Neural progenitor cell (in vitro differentiated cells): ENCODE measurements around the gene AQP6. TPM values are rescaled to one million over a fixed set of nuclear protein-coding genes. Genes with fewer than 3 reads are reported as not detected.

ENCODE experiments used
- DNase-seq: peaks from one replicate; pipeline ENCODE4 v3.0.0-alpha.2; 2016; ENCODE audit warnings: low spot score
- H2AFZ ChIP-seq: fragments of 200-600 bp; sonication (generic); replicated peaks from 2 replicates; pipeline ENCODE4 v1.6.1; 2016; ENCODE audit warnings: antibody characterized with exemption
- H3F3A ChIP-seq: fragments of 200-600 bp; sonication (generic); 2 replicates; pipeline ENCODE4 v1.6.1; 2016; ENCODE audit warnings: antibody characterized with exemption, low read depth
- H3K27ac ChIP-seq: fragments of 200-600 bp; sonication (generic); 2 replicates; pipeline ENCODE4 v1.5.1; 2016; ENCODE audit warnings: mild to moderate bottlenecking
- H3K27me3 ChIP-seq: fragments of 200-600 bp; sonication (generic); 2 replicates; pipeline ENCODE4 v1.6.1; 2016; ENCODE audit warnings: mild to moderate bottlenecking, moderate library complexity
- H3K36me3 ChIP-seq: fragments of 200-600 bp; sonication (generic); 2 replicates; pipeline ENCODE4 v1.5.1; 2016
- H3K4me1 ChIP-seq: fragments of 200-600 bp; sonication (generic); 2 replicates; pipeline ENCODE4 v1.6.1; 2016; ENCODE audit warnings: mixed run types
- H3K4me2 ChIP-seq: fragments of 200-600 bp; sonication (generic); 2 replicates; pipeline ENCODE4 v1.6.1; 2016
- H3K4me3 ChIP-seq: fragments of 200-600 bp; sonication (generic); 2 replicates; pipeline ENCODE4 v1.5.1; 2016
- H3K79me2 ChIP-seq: fragments of 200-600 bp; sonication (generic); 2 replicates; pipeline ENCODE4 v1.6.1; 2016; ENCODE audit warnings: low read depth
- H3K9ac ChIP-seq: fragments of 200-600 bp; sonication (generic); 2 replicates; pipeline ENCODE4 v1.6.1; 2016
- H3K9me3 ChIP-seq: fragments of 200-600 bp; sonication (generic); 2 replicates; pipeline ENCODE4 v1.5.1; 2016; ENCODE audit warnings: low read depth
- H4K20me1 ChIP-seq: fragments of 200-600 bp; sonication (generic); 2 replicates; pipeline ENCODE4 v1.6.1; 2016; ENCODE audit warnings: low read depth
- H3K27ac Mint-ChIP-seq: 3 replicates; pipeline ENCODE4 v1.8.0; 2021; ENCODE audit warnings: mixed read lengths
- H3K27me3 Mint-ChIP-seq: 2 replicates; pipeline ENCODE4 v1.8.0; 2022; ENCODE audit warnings: low read depth, mild to moderate bottlenecking, inconsistent platforms, moderate library complexity, mixed read lengths; ENCODE audit not compliant: insufficient read depth
- H3K36me3 Mint-ChIP-seq: 3 replicates; pipeline ENCODE4 v1.8.0; 2021; ENCODE audit warnings: mixed read lengths
- H3K4me1 Mint-ChIP-seq: 3 replicates; pipeline ENCODE4 v1.8.0; 2021; ENCODE audit warnings: mixed read lengths
- H3K4me3 Mint-ChIP-seq: 3 replicates; pipeline ENCODE4 v1.8.0; 2021; ENCODE audit warnings: mild to moderate bottlenecking, moderate library complexity, mixed read lengths
- H3K9me3 Mint-ChIP-seq: 3 replicates; pipeline ENCODE4 v1.8.0; 2020; ENCODE audit warnings: mixed read lengths
- CTCF ChIP-seq: fragments of 200-600 bp; sonication (generic); IDR thresholded peaks from 2 replicates; pipeline ENCODE4 v1.5.1; 2017; ENCODE audit warnings: antibody characterized with exemption, mild to moderate bottlenecking
- EZH2 ChIP-seq: fragments of 200-600 bp; sonication (generic); IDR thresholded peaks from 2 replicates; pipeline ENCODE4 v1.6.1; 2017; ENCODE audit warnings: antibody characterized with exemption, mild to moderate bottlenecking, moderate library complexity
- EZH2phosphoT487 ChIP-seq: fragments of 200-600 bp; sonication (generic); IDR thresholded peaks from 2 replicates; pipeline ENCODE4 v1.6.1; 2017; ENCODE audit warnings: antibody characterized with exemption
- total RNA-seq: library from RNA; depleted of rRNA; stranded (reverse); fragments of >200 nt; gene quantifications from 2 replicates; pipeline ENCODE4 v1.2.3, GENCODE V29; 2015; ENCODE audit warnings: low replicate concordance

AQP6 gene
- total RNA-seq, 1 donor from 2014 or later: not detected

GRCh38 chr12:49941556-49942511 lies 30.9 kb upstream of the AQP6 start:
- H3K9me3 ChIP-seq: no peaks in the 10 kb centered on the region
- no peaks in the 10 kb centered on the region for H3K79me2 ChIP-seq
- Mint-ChIP-seq H3K27ac (peak overlapping the region; percentile 19), H3K4me1 (peaks cover 32% of the 10 kb centered on the region), H3K27me3 (peaks cover 10% of the 10 kb centered on the region), H3K4me3 (no peak overlapping the region), H3K36me3 (no peaks in the 10 kb centered on the region), H3K9me3 (no peaks in the 10 kb centered on the region)
- no peaks in the 10 kb centered on the region for H4K20me1 ChIP-seq
- H2AFZ ChIP-seq: no peak overlapping the region
- peaks cover 9% of the 10 kb centered on the region for H3K4me1 ChIP-seq
- H3K27ac ChIP-seq: no peak overlapping the region
- no peak overlapping the region for H3K9ac ChIP-seq
- H3K4me3 ChIP-seq: no peak overlapping the region
- no peaks in the 10 kb centered on the region for H3F3A ChIP-seq
- peaks cover 27% of the 10 kb centered on the region for H3K27me3 ChIP-seq
- TF ChIP-seq CTCF: no peak
- TF ChIP-seq EZH2phosphoT487: no peak
- no peak for TF ChIP-seq EZH2
- no peaks in the 10 kb centered on the region for H3K36me3 ChIP-seq
- DNase-seq: no peak
- no peak overlapping the region for H3K4me2 ChIP-seq

GRCh38 chr12:49942512-49942893 lies 30.2 kb upstream of the AQP6 start:
- H3K9me3 Mint-ChIP-seq: no peaks in the 10 kb centered on the region
- H3K4me3 ChIP-seq: no peak overlapping the region

GRCh38 chr12:49942921-49943624 lies 29.7 kb upstream of the AQP6 start:
- no peak for DNase-seq
- no peak for TF ChIP-seq EZH2phosphoT487
- TF ChIP-seq EZH2: no peak
- TF ChIP-seq CTCF: no peak
- Histone ChIP-seq H3K36me3 (no peaks in the 10 kb centered on the region), H3K79me2 (no peaks in the 10 kb centered on the region), H3K4me2 (no peak overlapping the region), H3K4me1 (peaks cover 9% of the 10 kb centered on the region), H3F3A (no peaks in the 10 kb centered on the region), H3K9ac (no peak overlapping the region), H4K20me1 (no peaks in the 10 kb centered on the region), H2AFZ (no peak overlapping the region), H3K27me3 (peaks cover 27% of the 10 kb centered on the region), H3K4me3 (no peak overlapping the region), H3K27ac (no peak overlapping the region), H3K9me3 (no peaks in the 10 kb centered on the region)
- Mint-ChIP-seq H3K27me3 (peaks cover 11% of the 10 kb centered on the region), H3K4me3 (no peak overlapping the region), H3K27ac (peak overlapping the region; percentile 33), H3K36me3 (no peaks in the 10 kb centered on the region), H3K9me3 (no peaks in the 10 kb centered on the region), H3K4me1 (peaks cover 32% of the 10 kb centered on the region)

More at GRCh38 chr12:49942512-49942893, 30.2 kb upstream of the AQP6 start:
- Mint-ChIP-seq H3K4me1 (peaks cover 32% of the 10 kb centered on the region), H3K4me3 (no peak overlapping the region), H3K27me3 (peaks cover 11% of the 10 kb centered on the region), H3K27ac (peak overlapping the region; percentile 33), H3K36me3 (no peaks in the 10 kb centered on the region)
- Histone ChIP-seq H3K79me2 (no peaks in the 10 kb centered on the region), H2AFZ (no peak overlapping the region), H3K9ac (no peak overlapping the region), H3F3A (no peaks in the 10 kb centered on the region), H4K20me1 (no peaks in the 10 kb centered on the region), H3K27me3 (peaks cover 27% of the 10 kb centered on the region), H3K27ac (no peak overlapping the region), H3K9me3 (no peaks in the 10 kb centered on the region), H3K4me1 (peaks cover 9% of the 10 kb centered on the region), H3K4me2 (no peak overlapping the region), H3K36me3 (no peaks in the 10 kb centered on the region)
- DNase-seq: no peak
- TF ChIP-seq CTCF (no peak), EZH2 (no peak)
